Activated naive CD4-positive, alpha-beta T cell treated with Interleukin-2 at 50 U/mL for 16 hours (primary cell): ENCODE results near the gene MVP.
"Not testable (repeated sequence)": the region's sequence is repeated elsewhere in the genome, so short reads cannot be mapped to it uniquely, and the experiment has no call there.

Experiments used
- DNase-seq: peaks from one replicate; pipeline ENCODE4 v3.0.0-alpha.2; 2020

MVP gene

GRCh38 chr16:29876594-29877249 is 56.5 kb downstream of the MVP start:
- peak; percentile 58 for DNase-seq

GRCh38 chr16:29877266-29877961 is 57.2 kb downstream of the MVP start:
- peak; percentile 59 for DNase-seq

- no peak for DNase-seq
Observed at GRCh38 chr16:29878172-29878571, 57.9 kb downstream of the MVP start.

- DNase-seq, result no peak
Observed at GRCh38 chr16:29881050-29881449, 60.8 kb downstream of the MVP start.

GRCh38 chr16:29883987-29884386 is 63.7 kb downstream of the MVP start:
- no peak for DNase-seq

GRCh38 chr16:29889372-29889771 is 69.1 kb downstream of the MVP start:
- not testable (repeated sequence) for DNase-seq

- DNase-seq, result no peak
Observed at GRCh38 chr16:29891525-29892457, 71.5 kb downstream of the MVP start.

- no peak for DNase-seq
Observed at GRCh38 chr16:29892458-29892813, 72.2 kb downstream of the MVP start.

- no peak for DNase-seq
Observed at GRCh38 chr16:29893553-29893952, 73.3 kb downstream of the MVP start.

- no peak for DNase-seq
Observed at GRCh38 chr16:29894352-29894751, 74.1 kb downstream of the MVP start.

GRCh38 chr16:29896841-29897240 is 76.6 kb downstream of the MVP start:
- DNase-seq, result no peak

GRCh38 chr16:29897333-29897732 is 77.1 kb downstream of the MVP start:
- no peak for DNase-seq
